HepG2 (cell line): ENCODE data around the gene CMTM5. TPM values are rescaled to one million over a fixed set of nuclear protein-coding genes. Genes with fewer than 3 reads are reported as not detected.

Source experiments
- ATAC-seq: fragments of 200-7000 bp; cut with Tn5 transposase; 3 replicates; pipeline ENCODE4 v1.9.1; 2020; ENCODE audit warnings: mild to moderate bottlenecking, moderate library complexity
- BruUV-seq: library from RNA; stranded (reverse); fragments of 400-500 nt; replicated peaks from 2 replicates; lab custom pipeline; 2021; lab: Mats Ljungman, UMichigan
- CTCF ChIA-PET: fragments of 300-600 bp; formaldehyde crosslinking; extraction: SDS; loops from one replicate; lab custom pipeline; 2021; ENCODE audit warnings: low total read pairs, inconsistent platforms, low intra/inter-chr PET ratio; lab: Yijun Ruan, JAX
- POLR2A ChIA-PET: fragments of 350-600 bp; sonication (Branson Sonifier 250); formaldehyde crosslinking; loops from one replicate; lab custom pipeline; 2020; ENCODE audit warnings: antibody characterized with exemption, inconsistent platforms; lab: Yijun Ruan, JAX
- DNase-seq: peaks from one replicate; pipeline ENCODE4 v3.0.0-alpha.2; 2015; ENCODE audit warnings: low spot score
- FAIRE-seq: peaks from 3 replicates; lab custom pipeline; 2011; peaks lifted over from hg19 to GRCh38; lab: Jason Lieb, UNC
- H2AFZ ChIP-seq: one replicate; pipeline ENCODE4 v1.6.1; 2011; ENCODE audit warnings: low read length, inconsistent platforms
- H3K27ac ChIP-seq: fragments of 300-600 bp; 3 replicates; pipeline ENCODE4 v1.8.0; 2011; ENCODE audit warnings: mixed run types, mild to moderate bottlenecking, mixed read lengths, low read length, inconsistent platforms; ENCODE audit not compliant: insufficient read depth; ENCODE audit errors: extremely low read length
- H3K27me3 ChIP-seq, 2 experiments: fragments of 200-600 bp in 1 of 2; 2 replicates in 1 of 2; 3 replicates in 1 of 2; pipeline versions ENCODE4 v1.6.0 to v1.8.0; 2011; ENCODE audit warnings: low read length in 2 of 2, mild to moderate bottlenecking in 2 of 2, moderate library complexity in 2 of 2, inconsistent platforms in 1 of 2; ENCODE audit not compliant: insufficient read depth in 2 of 2, control insufficient read depth in 1 of 2
- H3K36me3 ChIP-seq, 2 experiments: fragments of 200-600 bp in 1 of 2; replicated peaks in 1 of 2; 2 replicates in 1 of 2; 3 replicates in 1 of 2; pipeline versions ENCODE4 v1.5.1 to v1.8.0; 2011; ENCODE audit warnings: low read length in 2 of 2, inconsistent platforms in 1 of 2; ENCODE audit not compliant: insufficient read depth in 2 of 2, control insufficient read depth in 1 of 2
- H3K4me1 ChIP-seq: 2 replicates; pipeline ENCODE4 v1.5.1; 2012; ENCODE audit warnings: low read length, inconsistent platforms; ENCODE audit not compliant: insufficient read depth
- H3K4me2 ChIP-seq: 2 replicates; pipeline ENCODE4 v1.6.0; 2011; ENCODE audit warnings: low read depth, low read length, inconsistent platforms
- H3K4me3 ChIP-seq, 3 experiments: fragments of 200-600 bp in 1 of 3; sonication (generic), shearing (Covaris generic) in 1 of 3; replicated peaks in 1 of 3; 2 replicates each; pipeline ENCODE4 v1.5.1; 2011 to 2016; ENCODE audit warnings: low read length in 3 of 3, inconsistent platforms in 2 of 3, low read depth in 2 of 3, mild to moderate bottlenecking in 2 of 3, control low read depth in 1 of 3, mixed read lengths in 1 of 3; ENCODE audit not compliant: insufficient read depth in 1 of 3
- H3K79me2 ChIP-seq: one replicate; pipeline ENCODE4 v1.6.1; 2011; ENCODE audit warnings: low read length, inconsistent platforms; ENCODE audit not compliant: insufficient read depth
- H3K9ac ChIP-seq: 2 replicates; pipeline ENCODE4 v1.6.0; 2011; ENCODE audit warnings: mild to moderate bottlenecking, low read depth, low read length, inconsistent platforms; ENCODE audit not compliant: insufficient read depth
- H3K9me3 ChIP-seq: 2 replicates; pipeline ENCODE4 v1.5.1; 2012; ENCODE audit warnings: mild to moderate bottlenecking, low read length
- H4K20me1 ChIP-seq: 2 replicates; pipeline ENCODE4 v1.6.0; 2011; ENCODE audit warnings: inconsistent platforms, mild to moderate bottlenecking, low read length, moderate library complexity; ENCODE audit not compliant: insufficient read depth
- EED ChIP-seq: sonication (generic); formaldehyde crosslinking; IDR thresholded peaks from 2 replicates; pipeline ENCODE4 v1.5.0; 2020; ENCODE audit warnings: mild to moderate bottlenecking, missing genetic modification reagents
- FOXA3 ChIP-seq: IDR thresholded peaks from 2 replicates; pipeline ENCODE4 v1.6.1; 2016; ENCODE audit warnings: missing genetic modification reagents, missing compliant biosample characterization
- HOMEZ ChIP-seq: IDR thresholded peaks from 2 replicates; pipeline ENCODE4 v1.6.1; 2016; ENCODE audit warnings: low read depth
- SNAI1 ChIP-seq: sonication (generic); formaldehyde crosslinking; IDR thresholded peaks from 2 replicates; pipeline ENCODE4 v1.5.0; 2020; ENCODE audit warnings: mild to moderate bottlenecking, missing genetic modification reagents, borderline replicate concordance
- SNAPC5 ChIP-seq: sonication (generic); formaldehyde crosslinking; IDR thresholded peaks from 2 replicates; pipeline ENCODE4 v1.8.1; 2023; ENCODE audit warnings: mild to moderate bottlenecking, missing genetic modification reagents, borderline replicate concordance
- TFDP2 ChIP-seq: sonication (generic); formaldehyde crosslinking; IDR thresholded peaks from 2 replicates; pipeline ENCODE4 v1.4.0; 2020; ENCODE audit warnings: missing genetic modification reagents
- ZNF549 ChIP-seq: sonication (generic); formaldehyde crosslinking; IDR thresholded peaks from 2 replicates; pipeline ENCODE4 v1.5.0; 2020; ENCODE audit warnings: missing genetic modification reagents
- ZNF883 ChIP-seq: sonication (generic); formaldehyde crosslinking; IDR thresholded peaks from 2 replicates; pipeline ENCODE4 v1.5.1; 2020; ENCODE audit warnings: mild to moderate bottlenecking, missing genetic modification reagents; ENCODE audit errors: not compliant biosample characterization
- WGBS: methylation state at CpG from one replicate; pipeline ENCODE4 v1.1.6; 2017; ENCODE audit warnings: low lambda C conversion rate; 5-methylcytosine and 5-hydroxymethylcytosine counted together
- in situ Hi-C: cut with HindIII; loops from 2 replicates; pipeline ENCODE4 v1.10.0; 2017; ENCODE audit warnings: low pct_unique_long_range_greater_than_20kb; ENCODE audit not compliant: extremely low pct_ligation_motif_present
- intact Hi-C: fragments of 100-400 bp; cut with micrococcal nuclease; formaldehyde crosslinking; loops from one replicate; pipeline ENCODE4 v1.10.0; 2022; ENCODE audit not compliant: unreplicated experiment
- polyA plus RNA-seq, 8 experiments: library from polyadenylated mRNA; depleted of rRNA in 3 of 8; stranded (reverse) in 7 of 8; unstranded in 1 of 8; fragments of >200 nt; fragmentation: Illumina TruSeq in 4 of 8; extraction: Trizol in 4 of 8; gene quantifications; 2 replicates each; pipeline versions ENCODE4 v1.2.1 to v1.2.3, GENCODE V29; 2011 to 2016; ENCODE audit warnings: low read depth in 4 of 8, missing spikeins in 1 of 8, mixed read lengths in 1 of 8; ENCODE audit not compliant: insufficient read depth in 1 of 8
- total RNA-seq, 5 experiments: library from RNA; depleted of rRNA; stranded (reverse); fragments of >200 nt; fragmentation: Illumina TruSeq; extraction: Trizol; gene quantifications; 2 replicates each; pipeline ENCODE4 v1.2.3, GENCODE V29; 2016; ENCODE audit warnings: low read depth in 1 of 5
- TF ChIP-seq, protein P1 (sequence below): sonication (generic); formaldehyde crosslinking; IDR thresholded peaks from 2 replicates; pipeline ENCODE4 v1.4.0; 2020; ENCODE audit warnings: missing genetic modification reagents

The CMTM5 gene
- total and polyA plus RNA-seq, 2 of the 13 experiments (the other 11 are each of a cell fraction or from before 2014, with no cell fraction given), result not detected

GRCh38 chr14:23378612-23379220 is 1.9 kb downstream of the CMTM5 start:
- Histone ChIP-seq H3K4me1 (no peaks in the 10 kb centered on the region), H3K36me3 (no peaks in the 10 kb centered on the region), H3K4me3 (no peak overlapping the region), H3K27me3 (peaks cover 26 to 89% of the 10 kb centered on the region in 2 experiments), H4K20me1 (no peaks in the 10 kb centered on the region), H3K9me3 (no peaks in the 10 kb centered on the region), H3K9ac (no peak overlapping the region), H2AFZ (no peak overlapping the region), H3K79me2 (no peaks in the 10 kb centered on the region), H3K4me2 (no peak overlapping the region), H3K27ac (no peak overlapping the region)
- 10% methylated on average over 11 of the region's 11 CpGs for WGBS
- intact Hi-C loops, result no loop called here
- FAIRE-seq, result no peak
- TF ChIP-seq FOXA3 (CRISPR knock-in tag) (no peak), ZNF883 (peak; percentile 44), SNAPC5 (CRISPR knock-in tag) (no peak), EED (CRISPR knock-in tag) (0 out of 2 replicates have a peak, but pooled peaks have one; percentile 29)
- in situ Hi-C loops, result loop anchor here (5.0 kb wide), 2 partner anchors 51 to 116 kb away; no protein-coding TSS in a partner anchor
- ATAC-seq, result no peak
- ChIA-PET CTCF (interaction anchor here (5.1 to 5.9 kb wide), 2 partner anchors 51 to 113 kb away, joined by 96 to 111 read pairs; no protein-coding TSS in a partner anchor), POLR2A (interaction anchor here (1.2 kb wide), 1 partner anchor 52 kb away, joined by 3 read pairs; no protein-coding TSS in a partner anchor)
- BruUV-seq, result no TSS peak
- DNase-seq, result no peak

- Histone ChIP-seq H4K20me1 (no peaks in the 10 kb centered on the region), H3K9me3 (no peaks in the 10 kb centered on the region), H2AFZ (no peak overlapping the region), H3K4me3 (no peak overlapping the region), H3K4me2 (no peak overlapping the region), H3K27ac (no peak overlapping the region), H3K4me1 (no peaks in the 10 kb centered on the region), H3K9ac (no peak overlapping the region), H3K27me3 (peaks cover 26 to 90% of the 10 kb centered on the region in 2 experiments), H3K79me2 (no peaks in the 10 kb centered on the region), H3K36me3 (no peaks in the 10 kb centered on the region)
- CTCF ChIA-PET, result interaction anchor here (0.9 to 5.9 kb wide), 7 partner anchors 21 to 259 kb away, joined by 3 to 111 read pairs (median 4); no protein-coding TSS in a partner anchor
- FAIRE-seq (peak; percentile 72), ATAC-seq (peak; percentile 88), DNase-seq (peak; percentile 66)
- WGBS, result 5% methylated on average over 12 of the region's 12 CpGs
- intact Hi-C loops, result loop anchor here (1.0 to 5.0 kb wide), 3 partner anchors 51 to 257 kb away; no protein-coding TSS in a partner anchor
- POLR2A ChIA-PET, result interaction anchor here (1.2 to 1.4 kb wide), 4 partner anchors 19 to 73 kb away, joined by 3 to 16 read pairs (median 6); partner anchors contain the start of gene PABPN1
- BruUV-seq, result no TSS peak
- in situ Hi-C loops, result loop anchor here (5.0 kb wide), 2 partner anchors 52 to 117 kb away; no protein-coding TSS in a partner anchor
- TF ChIP-seq ZNF549 (CRISPR knock-in tag) (no peak), SNAI1 (no peak), TFDP2 (CRISPR knock-in tag) (0 out of 2 replicates have a peak, but pooled peaks have one; percentile 28), HOMEZ (CRISPR knock-in tag) (0 out of 2 replicates have a peak, but pooled peaks have one; percentile 50)
- TF ChIP-seq, protein P1, sequence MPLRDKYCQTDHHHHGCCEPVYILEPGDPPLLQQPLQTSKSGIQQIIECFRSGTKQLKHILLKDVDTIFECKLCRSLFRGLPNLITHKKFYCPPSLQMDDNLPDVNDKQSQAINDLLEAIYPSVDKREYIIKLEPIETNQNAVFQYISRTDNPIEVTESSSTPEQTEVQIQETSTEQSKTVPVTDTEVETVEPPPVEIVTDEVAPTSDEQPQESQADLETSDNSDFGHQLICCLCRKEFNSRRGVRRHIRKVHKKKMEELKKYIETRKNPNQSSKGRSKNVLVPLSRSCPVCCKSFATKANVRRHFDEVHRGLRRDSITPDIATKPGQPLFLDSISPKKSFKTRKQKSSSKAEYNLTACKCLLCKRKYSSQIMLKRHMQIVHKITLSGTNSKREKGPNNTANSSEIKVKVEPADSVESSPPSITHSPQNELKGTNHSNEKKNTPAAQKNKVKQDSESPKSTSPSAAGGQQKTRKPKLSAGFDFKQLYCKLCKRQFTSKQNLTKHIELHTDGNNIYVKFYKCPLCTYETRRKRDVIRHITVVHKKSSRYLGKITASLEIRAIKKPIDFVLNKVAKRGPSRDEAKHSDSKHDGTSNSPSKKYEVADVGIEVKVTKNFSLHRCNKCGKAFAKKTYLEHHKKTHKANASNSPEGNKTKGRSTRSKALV, result no peak
These were observed 2.7 kb downstream of the CMTM5 start for GRCh38 chr14:23379366-23380196.
